ENCODE measurements around the gene CAVIN2.

Gene CAVIN2

DNA sequence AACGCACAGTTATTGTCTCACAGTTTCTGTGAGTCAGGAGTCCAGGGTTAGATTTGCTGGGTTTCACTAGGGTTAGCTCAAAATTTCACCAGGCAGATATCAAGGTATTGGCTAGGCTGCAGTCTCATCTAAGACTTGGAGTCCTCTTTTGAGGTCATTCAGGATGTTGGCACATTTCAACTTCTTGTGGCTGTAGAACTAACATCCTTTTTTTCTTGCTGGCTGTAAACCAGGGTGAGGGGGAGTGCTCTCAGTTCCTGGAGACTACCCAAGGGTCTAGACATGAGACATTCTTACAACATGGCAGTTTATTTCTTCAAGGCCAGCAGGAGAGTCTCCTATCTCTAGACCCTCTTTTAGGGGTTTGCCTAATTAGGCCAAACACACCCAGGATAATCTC, 12.8 kb upstream of the CAVIN2 start:
- no peak for DNase-seq (ENCODE audit: extremely low spot score)
- TF ChIP-seq FOXK2 (IDR thresholded peaks at IDR 0.05), result no peak
- TF ChIP-seq TARDBP (IDR thresholded peaks at IDR 0.05), result no peak
- TF ChIP-seq HDGF (IDR thresholded peaks at IDR 0.05; ENCODE audit: borderline replicate concordance), result no peak
- no peak for TF ChIP-seq FOXM1 (IDR thresholded peaks at IDR 0.05; ENCODE audit: borderline replicate concordance)
- TF ChIP-seq SUZ12 (IDR thresholded peaks at IDR 0.05), result no peak
- TF ChIP-seq, protein P1, sequence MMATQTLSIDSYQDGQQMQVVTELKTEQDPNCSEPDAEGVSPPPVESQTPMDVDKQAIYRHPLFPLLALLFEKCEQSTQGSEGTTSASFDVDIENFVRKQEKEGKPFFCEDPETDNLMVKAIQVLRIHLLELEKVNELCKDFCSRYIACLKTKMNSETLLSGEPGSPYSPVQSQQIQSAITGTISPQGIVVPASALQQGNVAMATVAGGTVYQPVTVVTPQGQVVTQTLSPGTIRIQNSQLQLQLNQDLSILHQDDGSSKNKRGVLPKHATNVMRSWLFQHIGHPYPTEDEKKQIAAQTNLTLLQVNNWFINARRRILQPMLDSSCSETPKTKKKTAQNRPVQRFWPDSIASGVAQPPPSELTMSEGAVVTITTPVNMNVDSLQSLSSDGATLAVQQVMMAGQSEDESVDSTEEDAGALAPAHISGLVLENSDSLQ (IDR thresholded peaks at IDR 0.05), result no peak
- TF ChIP-seq ZNF384 (IDR thresholded peaks at IDR 0.05), result no peak
- TF ChIP-seq ELF4 (IDR thresholded peaks at IDR 0.05), result no peak
- no peak for TF ChIP-seq LEF1 (IDR thresholded peaks at IDR 0.05; ENCODE audit: borderline replicate concordance)
- TF ChIP-seq ARNT (IDR thresholded peaks at IDR 0.05), result no peak
- no peak for TF ChIP-seq BHLHE40 (IDR thresholded peaks at IDR 0.05; ENCODE audit: borderline replicate concordance)
- no peak for TF ChIP-seq FOXA1 (IDR thresholded peaks at IDR 0.05)
- no peak for TF ChIP-seq SP1 (IDR thresholded peaks at IDR 0.05)
- no peak for TF ChIP-seq L3MBTL2 (conservative IDR thresholded peaks at IDR 0.05)
- no peak for TF ChIP-seq NFRKB (IDR thresholded peaks at IDR 0.05)
- TF ChIP-seq CTBP1 (IDR thresholded peaks at IDR 0.05; ENCODE audit: borderline replicate concordance), result no peak
- ChIA-PET POLR2A (no interaction called here), CTCF (no interaction called here)

DNA sequence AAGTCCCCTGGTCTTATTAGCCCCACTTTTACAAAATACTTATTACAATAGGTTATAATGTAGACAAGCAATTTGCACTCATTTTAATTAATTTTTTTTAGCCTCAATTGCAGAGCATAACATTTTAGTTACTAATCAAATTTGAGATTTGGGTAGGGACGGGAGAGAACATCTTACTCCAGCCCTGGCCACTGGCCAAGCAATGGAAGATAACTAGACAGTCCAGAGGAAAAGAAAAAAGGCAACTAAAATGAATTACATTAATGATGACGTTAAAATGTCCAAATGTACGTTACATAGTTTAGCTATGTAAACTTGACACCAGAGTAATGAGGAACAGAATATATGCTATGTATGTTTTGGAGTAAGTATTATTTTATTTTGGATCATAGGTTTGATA, 11.0 kb upstream of the CAVIN2 start:
- CTCF ChIA-PET, result interaction anchor here (0.8 kb wide), 1 partner anchor 12 kb away, joined by 3 read pairs; no protein-coding TSS in a partner anchor
- POLR2A ChIA-PET, result no interaction called here
- no peak for DNase-seq (ENCODE audit: extremely low spot score)
- TF ChIP-seq, protein P1 (IDR thresholded peaks at IDR 0.05), result no peak
- TF ChIP-seq ARNT (IDR thresholded peaks at IDR 0.05) (no peak), ZNF384 (IDR thresholded peaks at IDR 0.05) (no peak), FOXA1 (IDR thresholded peaks at IDR 0.05) (no peak), HDGF (IDR thresholded peaks at IDR 0.05; ENCODE audit: borderline replicate concordance) (no peak), NFRKB (IDR thresholded peaks at IDR 0.05) (no peak), L3MBTL2 (conservative IDR thresholded peaks at IDR 0.05) (no peak), FOXK2 (IDR thresholded peaks at IDR 0.05) (no peak), TARDBP (IDR thresholded peaks at IDR 0.05) (no peak), LEF1 (IDR thresholded peaks at IDR 0.05; ENCODE audit: borderline replicate concordance) (no peak), SP1 (IDR thresholded peaks at IDR 0.05) (no peak), FOXM1 (IDR thresholded peaks at IDR 0.05; ENCODE audit: borderline replicate concordance) (no peak), CTBP1 (IDR thresholded peaks at IDR 0.05; ENCODE audit: borderline replicate concordance) (no peak), ELF4 (IDR thresholded peaks at IDR 0.05) (no peak), BHLHE40 (IDR thresholded peaks at IDR 0.05; ENCODE audit: borderline replicate concordance) (no peak), SUZ12 (IDR thresholded peaks at IDR 0.05) (no peak)

DNA sequence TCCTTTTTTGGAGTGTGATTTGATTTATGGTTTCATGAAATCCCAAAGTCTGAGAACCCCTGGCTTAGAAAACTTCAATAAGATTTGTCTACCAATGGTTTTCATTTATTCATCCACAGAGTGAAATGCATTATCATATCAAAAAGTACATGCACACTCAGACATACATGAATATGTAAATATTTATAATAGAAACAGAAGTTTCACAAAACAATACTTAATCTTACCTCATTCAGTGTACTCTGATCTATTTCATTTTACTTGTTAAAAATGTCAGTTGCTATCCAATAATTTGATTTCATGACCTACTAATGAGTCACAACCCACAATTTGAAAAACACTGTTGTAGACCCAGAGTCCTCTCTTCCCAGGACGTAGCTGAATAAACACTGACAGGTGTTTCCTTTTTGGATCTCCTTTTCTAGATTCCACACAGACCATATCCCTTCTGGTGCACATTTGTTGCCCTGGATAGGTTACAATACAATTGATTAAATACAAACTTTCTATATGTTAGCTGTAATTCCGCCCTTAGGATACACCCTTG, 10.4 kb upstream of the CAVIN2 start:
- no peak for DNase-seq (ENCODE audit: extremely low spot score)
- ChIA-PET POLR2A (no interaction called here), CTCF (interaction anchor here (0.7 kb wide), 1 partner anchor 12 kb away, joined by 3 read pairs; no protein-coding TSS in a partner anchor)
- TF ChIP-seq FOXA1 (IDR thresholded peaks at IDR 0.05), result no peak
- no peak for TF ChIP-seq HDGF (IDR thresholded peaks at IDR 0.05; ENCODE audit: borderline replicate concordance)
- no peak for TF ChIP-seq SP1 (IDR thresholded peaks at IDR 0.05)
- no peak for TF ChIP-seq NFRKB (IDR thresholded peaks at IDR 0.05)
- no peak for TF ChIP-seq TARDBP (IDR thresholded peaks at IDR 0.05)
- no peak for TF ChIP-seq FOXM1 (IDR thresholded peaks at IDR 0.05; ENCODE audit: borderline replicate concordance)
- no peak for TF ChIP-seq L3MBTL2 (conservative IDR thresholded peaks at IDR 0.05)
- no peak for TF ChIP-seq SUZ12 (IDR thresholded peaks at IDR 0.05)
- TF ChIP-seq ARNT (IDR thresholded peaks at IDR 0.05), result no peak

DNA sequence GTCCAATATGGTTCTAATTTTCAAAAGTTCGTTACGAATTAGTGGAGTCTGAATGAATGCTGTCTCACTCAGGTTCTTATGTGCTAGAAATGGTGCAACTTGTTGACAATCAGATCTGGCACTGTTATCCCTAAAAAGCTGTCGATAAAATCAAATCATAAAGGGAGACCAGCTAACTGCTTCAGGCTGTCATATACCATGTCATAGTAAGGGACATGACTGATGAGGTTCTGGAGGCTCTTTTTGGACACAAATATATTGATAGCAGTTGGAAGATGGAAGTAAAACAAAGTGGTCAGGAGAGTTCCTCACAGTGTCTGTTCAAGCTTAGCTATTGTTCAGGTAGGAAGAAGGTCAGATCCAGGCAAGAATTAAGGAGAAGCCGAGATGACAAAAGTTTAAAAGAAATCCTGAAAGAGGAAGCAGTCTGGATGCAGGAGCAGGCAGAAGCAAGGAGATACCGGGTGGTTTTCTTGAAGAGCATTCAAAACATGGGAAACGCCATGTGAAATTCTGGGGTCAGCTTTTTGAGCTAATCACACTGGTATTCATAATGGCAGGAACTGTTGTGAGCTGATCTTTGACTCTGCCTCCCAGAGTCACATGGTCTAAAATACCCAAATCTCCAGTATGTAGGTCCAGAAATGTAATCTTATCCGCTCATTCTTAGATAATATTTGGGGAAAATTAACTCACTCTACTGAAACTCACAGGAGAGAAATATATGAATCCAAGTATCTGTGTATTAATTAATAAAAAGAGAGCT, 9.4 kb upstream of the CAVIN2 start:
- no peak for DNase-seq (ENCODE audit: extremely low spot score)
- ChIA-PET CTCF (interaction anchor here (0.7 kb wide), 1 partner anchor 13 kb away, joined by 3 read pairs; no protein-coding TSS in a partner anchor), POLR2A (no interaction called here)
- TF ChIP-seq ZNF384 (IDR thresholded peaks at IDR 0.05) (no peak), TARDBP (IDR thresholded peaks at IDR 0.05) (no peak)

DNA sequence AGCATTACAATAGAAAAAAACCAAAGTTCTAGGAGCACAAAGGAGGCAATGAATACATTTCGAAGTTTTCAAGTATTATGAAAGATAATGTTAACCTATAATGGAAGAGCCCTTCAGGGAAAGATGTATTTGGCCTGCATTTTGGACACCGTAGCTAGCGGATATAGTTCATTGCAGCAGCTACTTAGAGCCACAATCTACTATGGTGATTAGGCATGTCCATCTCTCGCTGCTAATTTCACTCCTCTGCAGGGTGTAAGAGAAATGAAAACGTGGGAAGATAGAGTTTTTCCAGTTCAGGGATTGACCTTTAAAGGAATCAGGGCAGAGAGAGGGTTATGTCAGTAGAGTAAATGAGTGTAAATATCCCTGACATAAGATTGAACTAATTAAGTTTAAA, 8.5 kb upstream of the CAVIN2 start:
- ChIA-PET CTCF (no interaction called here), POLR2A (no interaction called here)
- TF ChIP-seq SP1 (IDR thresholded peaks at IDR 0.05), result no peak
- no peak for TF ChIP-seq HDGF (IDR thresholded peaks at IDR 0.05; ENCODE audit: borderline replicate concordance)
- no peak for TF ChIP-seq FOXK2 (IDR thresholded peaks at IDR 0.05)
- no peak for TF ChIP-seq FOXA1 (IDR thresholded peaks at IDR 0.05)
- TF ChIP-seq TARDBP (IDR thresholded peaks at IDR 0.05), result no peak
- TF ChIP-seq ELF4 (IDR thresholded peaks at IDR 0.05), result no peak
- no peak for TF ChIP-seq BHLHE40 (IDR thresholded peaks at IDR 0.05; ENCODE audit: borderline replicate concordance)
- TF ChIP-seq LEF1 (IDR thresholded peaks at IDR 0.05; ENCODE audit: borderline replicate concordance), result no peak
- TF ChIP-seq L3MBTL2 (conservative IDR thresholded peaks at IDR 0.05), result no peak
- no peak for TF ChIP-seq ARNT (IDR thresholded peaks at IDR 0.05)
- TF ChIP-seq CTBP1 (IDR thresholded peaks at IDR 0.05; ENCODE audit: borderline replicate concordance), result no peak
- no peak for DNase-seq (ENCODE audit: extremely low spot score)

DNA sequence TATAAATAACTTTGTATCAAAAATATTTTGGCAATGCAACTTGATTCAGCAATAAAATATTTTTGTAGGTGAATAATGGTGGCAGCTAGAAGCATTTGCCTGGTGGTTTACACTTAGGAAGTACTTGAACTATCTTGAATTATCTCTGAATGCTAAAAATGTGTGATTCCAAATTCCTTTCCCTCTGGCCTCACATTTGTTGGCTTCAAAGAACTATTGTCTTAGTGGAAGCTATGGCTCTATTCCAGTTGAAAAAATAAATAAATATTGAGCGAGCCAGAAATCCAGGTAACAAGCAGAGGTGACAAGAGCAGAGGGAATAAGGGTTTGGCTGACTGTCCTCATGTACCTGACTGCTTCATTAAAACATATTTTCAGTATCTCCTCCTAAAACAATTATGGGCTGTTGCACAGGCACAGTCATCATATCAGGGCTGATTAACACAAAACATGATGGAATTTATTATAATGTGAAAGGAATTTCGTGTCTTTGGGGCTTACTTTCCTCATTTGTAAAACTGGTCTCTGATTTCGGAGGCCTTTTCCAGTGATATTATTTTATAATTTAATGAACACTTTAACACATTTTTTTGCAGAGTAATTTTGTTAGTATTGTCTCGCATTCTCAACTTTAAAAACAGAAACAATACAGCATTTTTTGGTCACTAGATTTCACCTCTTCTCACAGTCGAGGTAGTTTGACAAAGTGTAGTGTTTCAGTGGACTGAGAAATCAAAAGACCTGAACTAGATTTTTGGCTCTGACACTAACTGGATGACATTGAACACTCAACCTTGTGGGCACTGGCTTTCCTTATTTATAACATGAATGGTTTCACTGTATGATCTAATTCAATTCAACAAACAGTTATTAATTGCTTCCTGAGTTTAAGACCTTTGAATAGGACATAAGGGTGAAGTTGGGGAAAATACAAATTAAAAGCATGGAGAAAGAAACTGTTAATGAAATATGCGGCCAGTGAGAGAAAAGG, 7.8 kb upstream of the CAVIN2 start:
- DNase-seq (ENCODE audit: extremely low spot score), result no peak
- ChIA-PET POLR2A (no interaction called here), CTCF (no interaction called here)

More for the DNA sequence above, 7.8 kb upstream of the CAVIN2 start:
- no peak for TF ChIP-seq LEF1 (IDR thresholded peaks at IDR 0.05; ENCODE audit: borderline replicate concordance)
- TF ChIP-seq SP1 (IDR thresholded peaks at IDR 0.05), result no peak
- no peak for TF ChIP-seq HDGF (IDR thresholded peaks at IDR 0.05; ENCODE audit: borderline replicate concordance)
- no peak for TF ChIP-seq ARNT (IDR thresholded peaks at IDR 0.05)
- no peak for TF ChIP-seq FOXM1 (IDR thresholded peaks at IDR 0.05; ENCODE audit: borderline replicate concordance)
- TF ChIP-seq FOXA1 (IDR thresholded peaks at IDR 0.05), result no peak
- TF ChIP-seq ZNF384 (IDR thresholded peaks at IDR 0.05), result no peak
- TF ChIP-seq BHLHE40 (IDR thresholded peaks at IDR 0.05; ENCODE audit: borderline replicate concordance), result no peak
- TF ChIP-seq NFRKB (IDR thresholded peaks at IDR 0.05), result no peak
- no peak for TF ChIP-seq CTBP1 (IDR thresholded peaks at IDR 0.05; ENCODE audit: borderline replicate concordance)
- TF ChIP-seq TARDBP (IDR thresholded peaks at IDR 0.05), result no peak
- TF ChIP-seq ELF4 (IDR thresholded peaks at IDR 0.05), result no peak
- no peak for TF ChIP-seq SUZ12 (IDR thresholded peaks at IDR 0.05)
- TF ChIP-seq, protein P1 (IDR thresholded peaks at IDR 0.05), result no peak
- no peak for TF ChIP-seq FOXK2 (IDR thresholded peaks at IDR 0.05)

All from HEK293T (cell line).